NCI-H345 treated with DMSO at 0.1 percent for 48 hours (cell line): ENCODE results near the gene ARX.

Experiments
- DNase-seq: peaks from one replicate; lab custom pipeline; 2025; ENCODE audit not compliant: unreplicated experiment; lab: John Stamatoyannopoulos, UW

The ARX gene

DNA sequence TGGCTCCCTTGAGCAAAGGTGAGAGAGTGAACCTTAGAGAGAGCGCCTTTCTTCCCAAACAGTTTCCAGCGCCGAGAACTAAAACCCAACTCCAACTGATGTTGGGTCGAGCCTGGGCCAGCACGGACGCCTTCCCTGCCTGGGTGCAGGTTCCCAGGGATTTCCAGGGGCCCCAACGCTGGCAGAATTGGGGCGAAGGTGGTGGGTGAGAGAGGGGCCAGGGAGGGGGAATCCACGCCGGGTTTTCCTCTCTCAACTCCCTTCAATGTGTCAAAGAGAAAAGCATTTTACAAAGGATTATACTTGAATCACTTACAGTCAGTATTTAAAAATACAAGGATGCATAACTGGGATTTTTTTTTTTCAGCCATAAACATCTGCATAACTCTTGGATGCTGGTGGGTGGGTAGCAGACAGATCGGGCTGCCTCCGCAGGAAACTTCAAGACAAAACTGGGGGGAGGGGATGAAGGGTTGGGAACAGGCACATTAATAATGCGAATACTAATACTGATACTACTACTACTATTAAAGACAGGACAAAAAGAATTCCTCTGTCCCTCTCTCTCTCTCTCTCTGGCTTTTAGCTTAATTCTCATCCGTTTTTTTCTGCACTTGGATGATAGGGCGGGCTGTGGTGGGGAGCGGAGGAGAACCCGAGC, 1.3 kb upstream of the ARX start:
- no peak for DNase-seq

DNA sequence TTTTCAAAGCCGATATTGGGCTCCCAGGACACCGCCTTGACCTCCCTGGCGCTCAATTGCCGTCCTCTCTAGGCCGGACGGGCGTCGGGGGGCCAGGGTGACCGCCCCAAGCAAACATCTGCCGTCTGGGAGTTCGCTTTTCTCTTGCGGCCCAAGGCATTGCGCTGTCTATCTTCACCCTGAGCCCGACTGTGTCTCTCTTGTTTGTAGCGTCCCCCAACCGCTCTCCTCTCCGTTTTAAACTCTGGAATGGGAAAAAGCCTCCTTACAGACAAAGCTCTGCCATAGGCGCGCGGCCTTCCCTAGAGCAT, 551 bp upstream of the ARX start:
- DNase-seq, result no peak

DNA sequence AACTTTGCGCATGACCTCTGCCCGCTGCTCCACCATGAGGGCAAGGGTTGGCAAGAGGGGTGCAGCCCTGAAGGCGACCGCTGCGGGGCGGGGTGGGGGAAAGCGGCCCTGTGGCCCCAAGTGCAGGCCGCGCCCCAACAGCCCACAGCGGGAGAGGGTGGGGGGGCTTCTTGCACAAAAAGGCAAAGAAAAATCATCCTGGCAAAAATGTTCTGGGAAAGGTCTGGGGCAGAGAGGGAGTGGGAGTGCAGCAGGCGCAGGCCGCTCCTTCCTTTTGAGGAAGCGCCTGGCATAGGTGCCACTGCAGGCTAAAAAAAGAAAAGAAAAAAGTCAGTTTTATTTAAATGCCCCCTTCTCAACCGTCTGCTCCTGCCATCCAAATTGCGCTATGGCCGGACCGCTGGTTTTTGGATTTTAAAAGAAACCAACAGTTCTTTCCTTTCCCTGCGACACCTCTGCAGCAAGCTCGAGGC, 1.4 kb downstream of the ARX start:
- no peak for DNase-seq

DNA sequence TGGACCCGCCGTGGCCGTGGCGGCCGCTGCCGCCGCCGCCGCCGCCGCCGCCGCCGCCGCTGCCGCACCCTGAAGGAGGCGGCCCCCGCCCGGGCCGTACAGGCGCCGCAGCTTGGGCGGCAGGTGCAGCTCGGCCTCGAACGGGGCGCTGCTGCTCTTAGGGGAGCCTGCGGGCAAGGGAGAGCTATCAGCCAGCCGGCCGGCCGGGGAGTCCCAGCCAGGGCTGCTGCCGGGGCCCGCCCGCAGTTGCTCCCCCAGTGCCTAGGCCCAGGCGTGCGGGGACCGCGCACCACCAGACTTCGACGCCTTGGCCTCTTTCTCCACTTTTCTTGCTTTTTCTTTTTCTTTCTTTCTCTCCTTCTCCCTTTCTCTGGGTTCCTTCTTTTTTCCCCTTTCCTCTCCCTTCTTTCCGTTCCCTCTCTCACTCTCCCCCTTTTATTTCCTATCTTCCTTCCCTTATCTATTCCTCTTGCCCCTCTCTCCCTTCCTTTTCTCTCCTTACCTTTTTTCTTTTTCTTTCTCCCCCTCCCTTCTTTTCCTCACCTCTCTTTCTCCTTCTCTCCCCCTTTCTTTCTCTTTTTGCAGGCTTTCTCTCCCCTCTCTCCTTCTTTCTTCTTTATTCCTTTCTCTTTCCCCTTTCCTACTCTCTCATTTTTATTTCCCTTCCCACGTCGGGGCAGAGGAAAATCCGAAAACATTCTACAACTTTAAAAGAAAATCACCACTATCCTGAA, 2.0 kb downstream of the ARX start:
- DNase-seq, result no peak

DNA sequence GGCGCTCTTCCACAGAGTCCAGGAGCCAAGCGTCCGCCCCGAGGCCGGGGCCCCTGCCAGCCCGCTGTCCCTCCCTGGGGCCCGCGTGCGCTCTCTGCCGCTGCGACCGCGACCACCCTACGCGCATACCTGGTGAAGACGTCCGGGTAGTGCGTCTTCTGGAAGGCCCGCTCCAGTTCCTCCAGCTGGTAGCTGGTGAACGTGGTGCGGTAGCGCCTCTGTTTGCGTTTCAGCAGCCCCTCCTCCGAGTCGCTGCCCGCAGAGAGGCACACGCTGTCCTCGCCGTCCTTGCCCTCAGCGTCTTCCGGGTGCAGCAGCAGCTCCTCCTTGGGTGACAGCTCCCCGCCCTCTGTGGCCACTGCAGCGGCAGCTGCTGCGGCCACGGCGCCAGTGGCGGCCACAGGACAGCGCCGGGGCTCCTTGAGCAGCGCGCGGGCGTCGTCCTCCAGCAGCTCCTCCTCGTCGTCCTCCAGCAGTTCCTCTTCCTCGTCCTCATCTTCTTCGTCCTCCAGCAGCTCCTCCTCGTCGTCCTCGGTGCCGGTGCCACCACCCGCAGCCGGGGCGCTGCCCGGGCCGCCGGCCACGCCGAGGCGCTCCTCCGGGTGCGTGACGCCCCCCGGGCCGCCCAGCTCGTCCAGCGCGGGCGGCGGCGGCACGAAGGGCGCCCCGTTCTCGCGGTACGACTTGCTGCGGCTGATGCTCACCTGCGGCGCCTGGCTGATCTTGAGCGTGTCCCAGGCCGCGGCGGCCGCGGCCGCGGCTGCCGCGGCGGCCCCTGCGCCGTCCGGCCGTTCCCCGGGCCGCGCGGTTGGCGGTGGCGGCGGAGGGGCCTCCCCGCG, 2.8 kb downstream of the ARX start:
- DNase-seq, result no peak

DNA sequence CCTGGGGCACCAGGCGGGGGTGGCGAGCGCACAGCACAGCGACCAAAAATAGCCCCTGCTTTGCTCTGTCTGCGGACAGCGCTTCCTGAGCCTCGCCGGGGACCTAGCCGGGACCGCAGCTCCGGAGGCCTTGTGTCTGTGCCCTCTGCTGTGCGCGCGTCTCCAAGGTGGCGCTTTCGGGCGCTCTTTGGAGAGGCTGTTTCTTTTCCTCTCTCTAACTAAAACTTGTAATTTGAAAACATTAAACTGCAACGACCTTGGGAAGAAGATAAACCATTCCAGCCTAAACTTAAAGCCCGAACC, 3.4 kb downstream of the ARX start:
- no peak for DNase-seq

DNA sequence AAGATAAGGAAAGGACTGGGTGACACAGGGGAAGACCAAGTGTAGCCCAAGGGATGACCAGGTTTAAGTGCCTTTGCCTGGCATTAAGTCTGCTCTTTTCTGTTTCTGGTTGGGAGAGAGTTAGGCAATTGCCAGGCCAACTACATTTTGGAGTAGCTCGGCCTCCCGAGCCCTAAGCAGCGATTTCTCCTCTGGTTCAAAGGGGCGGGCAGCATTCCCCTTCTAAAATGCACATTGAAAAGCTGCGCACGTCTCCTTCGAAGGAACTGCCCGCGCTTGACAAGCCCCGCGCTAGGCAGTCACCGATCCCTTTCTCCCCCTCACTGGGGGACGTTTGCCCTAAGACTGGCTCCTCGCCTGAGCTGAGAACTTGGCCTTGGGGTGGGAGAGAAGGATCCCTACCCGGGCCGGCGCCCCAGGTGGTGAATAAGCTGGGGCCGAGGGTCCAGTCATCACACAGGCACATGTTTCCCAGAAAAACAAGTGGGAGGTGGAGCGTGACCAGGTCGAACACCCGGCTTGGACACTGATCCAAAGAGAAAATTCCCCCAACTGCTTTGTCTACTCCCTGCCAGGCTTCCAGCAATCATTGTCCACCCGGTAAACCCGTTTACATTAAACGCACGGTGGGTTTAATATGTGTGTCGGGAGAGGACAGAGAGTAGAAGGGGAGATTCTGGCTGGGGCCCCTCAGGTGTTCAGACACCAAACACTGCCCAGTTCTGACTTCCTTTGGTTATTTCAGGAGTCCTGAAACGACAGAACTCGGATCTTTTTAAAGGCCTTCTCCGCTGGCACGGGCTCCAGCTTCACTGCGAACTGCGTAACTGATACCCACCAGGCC, 4.0 kb downstream of the ARX start:
- DNase-seq, result no peak

DNA sequence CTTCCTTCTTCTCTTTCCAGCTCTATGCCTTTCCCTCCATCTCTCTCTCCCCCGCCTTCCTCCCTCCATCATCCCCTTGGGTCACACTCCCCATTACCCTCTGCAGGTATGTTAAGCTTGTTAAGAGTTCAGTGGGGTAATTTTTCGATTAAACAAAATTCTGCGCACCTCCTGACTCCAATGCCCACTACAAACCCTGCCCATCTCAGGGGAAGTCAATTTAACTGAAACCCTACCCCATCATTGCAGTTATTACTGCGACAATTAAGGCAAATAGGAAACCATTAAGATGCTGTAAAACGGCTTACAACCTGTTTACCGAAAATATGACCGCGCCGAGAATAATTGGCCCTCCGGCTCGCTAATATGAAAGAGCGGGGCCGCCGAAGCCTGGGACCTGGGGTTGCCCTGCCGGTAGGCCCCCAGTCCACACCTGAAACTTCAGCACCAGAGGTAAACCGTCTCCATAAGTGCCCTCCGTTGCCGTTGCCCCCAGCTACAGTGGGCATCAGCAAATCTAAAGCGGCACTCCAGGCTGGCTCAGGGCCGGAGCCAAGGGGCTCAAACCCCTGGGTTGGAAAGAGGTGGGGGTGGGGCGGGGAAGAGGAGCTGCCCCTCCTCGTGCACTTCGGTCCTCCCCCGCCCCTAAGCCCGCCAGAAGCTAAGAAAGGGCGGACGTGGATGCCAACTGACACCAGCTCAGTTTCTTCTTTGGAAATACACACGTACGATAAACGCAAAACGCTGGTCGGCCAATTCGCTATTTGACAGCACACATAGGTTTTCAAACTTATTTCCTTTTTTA, 4.8 kb downstream of the ARX start:
- DNase-seq, result no peak

DNA sequence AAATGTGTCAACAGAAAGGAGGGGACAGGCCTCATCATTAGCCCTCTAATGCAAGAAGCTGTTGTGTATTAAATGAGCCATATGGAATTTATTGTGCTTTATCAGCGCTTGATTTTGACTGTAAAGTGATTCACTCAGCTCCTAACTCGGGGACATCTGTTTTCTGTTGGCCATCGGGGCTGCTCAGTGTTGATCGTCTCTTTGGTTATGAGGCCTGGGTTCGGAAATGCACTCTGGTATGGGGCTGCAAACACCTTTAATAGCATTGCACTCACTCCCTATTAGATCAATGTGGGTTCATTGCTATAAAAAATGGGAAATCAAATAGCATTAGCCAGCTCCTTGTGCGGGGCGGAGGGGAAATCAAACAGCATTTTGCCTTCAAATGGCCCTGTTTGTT, 6.4 kb downstream of the ARX start:
- no peak for DNase-seq

DNA sequence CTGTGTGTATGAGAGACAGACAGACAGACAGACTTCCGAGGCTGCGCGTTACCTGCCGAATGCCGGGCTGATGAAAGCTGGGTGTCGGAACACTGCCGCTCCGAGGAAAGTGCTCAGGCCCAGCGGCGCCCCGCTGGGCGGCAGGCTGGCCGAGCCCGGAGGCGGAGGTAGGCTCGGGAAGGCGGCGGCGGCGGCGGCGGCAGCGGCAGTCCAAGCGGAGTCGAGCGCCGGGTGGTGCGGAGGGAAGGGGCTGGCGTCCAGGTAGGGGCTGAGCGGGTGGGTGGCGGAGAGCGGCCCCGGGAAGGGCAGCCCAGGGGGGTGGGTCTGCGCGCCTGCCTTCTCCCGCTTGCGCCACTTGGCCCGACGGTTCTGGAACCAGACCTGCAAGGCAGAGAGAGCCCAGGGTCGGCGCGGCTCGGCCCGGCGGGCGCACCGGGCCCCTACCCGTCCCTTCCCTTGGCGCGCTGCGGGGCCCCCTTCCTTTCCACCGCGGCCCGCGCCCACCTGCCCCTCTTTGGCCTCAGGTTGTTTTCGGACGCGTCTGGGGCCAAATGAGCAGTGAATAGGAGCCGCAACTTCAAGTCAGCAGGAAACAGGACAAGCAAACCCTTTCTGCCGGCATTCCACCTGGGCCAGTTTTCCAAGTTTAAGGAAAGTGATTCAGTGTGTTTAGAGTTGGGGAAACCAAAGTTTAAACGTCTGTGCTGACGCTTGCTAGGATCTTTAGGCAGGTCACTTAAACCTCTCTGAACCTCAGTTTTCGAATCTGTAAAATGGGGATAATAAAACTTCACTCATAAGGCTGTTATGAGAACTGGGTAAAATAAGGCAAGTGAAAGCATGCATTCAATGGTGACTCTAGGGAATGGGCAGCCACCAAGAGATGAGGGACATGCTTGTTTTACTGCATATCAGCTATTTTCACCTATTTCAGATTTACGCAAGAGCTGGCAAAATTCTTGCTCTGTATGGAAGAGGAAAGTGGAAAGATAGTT, 8.4 kb downstream of the ARX start:
- no peak for DNase-seq

DNA sequence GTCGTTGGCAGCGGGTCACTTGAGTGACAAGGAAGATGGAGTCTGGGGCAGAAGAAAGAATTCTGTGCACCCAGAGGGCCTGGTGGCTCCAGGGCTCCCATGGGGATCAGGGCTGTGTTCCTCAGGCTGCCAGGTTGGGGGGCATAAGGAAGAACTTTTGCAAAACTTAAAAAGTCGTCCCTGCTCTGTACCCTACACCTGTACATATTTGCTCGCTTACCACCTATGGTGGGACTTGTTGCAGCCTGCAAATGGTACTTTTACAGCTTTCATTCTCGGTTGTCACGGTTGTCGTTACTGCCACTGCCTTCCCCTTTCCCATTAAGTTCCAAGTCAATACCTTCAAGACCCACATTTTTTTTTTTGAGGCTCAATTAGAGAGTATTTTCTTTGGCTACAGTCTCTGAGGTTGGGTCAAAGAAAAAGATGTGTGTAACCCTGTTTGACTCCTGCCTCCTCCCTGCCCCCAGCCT, 9.1 kb downstream of the ARX start:
- no peak for DNase-seq

DNA sequence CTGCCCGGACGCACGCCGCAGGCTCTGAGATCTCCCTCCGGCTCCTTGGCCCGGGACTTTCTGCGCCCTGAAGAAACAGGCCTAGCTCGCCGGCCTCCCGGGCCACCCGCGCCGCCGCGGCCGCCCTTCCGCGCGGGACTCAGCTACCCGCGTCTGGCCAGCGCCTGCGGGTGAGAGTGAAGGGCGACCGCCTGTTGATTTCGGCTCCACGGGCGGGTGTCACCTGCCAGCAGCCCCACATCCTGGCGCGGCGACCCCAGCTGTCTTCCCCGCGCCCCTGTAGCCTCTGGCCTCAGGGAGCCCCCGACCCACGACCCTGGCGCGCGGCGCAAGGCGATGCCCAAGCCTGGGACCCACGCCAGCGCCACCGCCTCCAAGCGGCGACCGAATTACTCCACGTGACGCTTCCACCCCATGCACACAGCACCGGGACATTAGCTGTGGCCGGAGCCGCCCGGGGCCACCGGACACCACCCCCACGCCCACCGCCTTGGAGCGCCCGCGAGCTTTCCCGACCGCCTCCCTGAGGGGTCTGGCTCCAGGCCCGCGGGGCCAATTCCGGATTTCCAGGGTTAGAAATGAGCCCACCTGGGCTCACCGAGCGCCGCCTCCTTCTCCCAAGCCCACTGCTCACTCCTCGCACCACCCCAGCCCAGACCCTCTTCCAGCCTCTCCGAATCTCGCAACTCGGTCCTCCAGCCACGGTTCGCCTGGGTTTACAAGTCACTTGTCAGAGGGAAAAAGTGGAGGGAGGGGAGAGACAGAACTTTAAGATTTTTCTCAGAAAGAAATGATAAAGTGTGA, 10.2 kb downstream of the ARX start:
- DNase-seq, result no peak

DNA sequence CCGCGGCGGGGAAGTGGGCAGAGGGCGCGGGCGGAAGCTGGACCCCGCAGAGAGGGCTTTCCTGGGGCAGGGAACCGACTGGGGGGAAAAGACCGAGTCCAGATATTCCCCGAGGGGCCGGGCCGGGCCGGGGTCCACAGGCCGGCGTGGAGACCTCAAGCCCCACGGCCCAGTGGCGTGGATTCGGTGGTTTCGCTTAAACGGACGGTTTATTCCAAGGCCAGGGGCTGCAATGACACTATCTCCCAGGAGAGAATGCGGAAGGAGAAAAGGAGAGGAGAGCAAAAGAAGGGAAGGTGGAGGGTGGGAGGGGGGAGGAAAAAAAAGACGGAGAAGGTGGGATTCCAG, 10.8 kb downstream of the ARX start:
- no peak for DNase-seq

DNA sequence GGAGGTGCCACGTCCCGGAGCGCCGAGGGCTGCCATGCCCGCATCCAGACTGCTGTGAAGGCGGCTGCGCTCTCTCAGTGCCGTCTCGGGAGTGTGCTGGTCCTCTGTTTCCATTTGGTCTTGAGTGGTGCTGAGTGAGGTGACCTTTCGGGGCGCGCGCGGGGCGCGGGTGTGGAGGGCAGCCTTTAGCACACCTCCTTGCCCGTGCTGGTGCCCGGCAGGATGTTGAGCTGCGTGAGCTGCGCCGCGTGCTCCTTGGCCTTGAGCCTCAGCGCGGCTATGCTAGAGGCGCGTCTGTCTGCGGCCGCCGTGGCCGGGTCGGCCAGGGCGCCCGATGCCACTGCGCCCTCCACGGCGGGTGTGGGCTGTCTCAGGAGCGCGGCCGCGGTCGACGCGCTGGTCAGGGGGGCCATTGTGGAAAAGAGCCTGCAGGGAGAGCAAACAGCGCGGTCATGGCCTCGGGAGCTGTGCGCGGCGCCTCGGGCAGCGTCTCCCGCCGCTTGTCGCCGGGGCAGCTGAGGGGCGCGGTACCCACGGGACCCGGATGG, 11.2 kb downstream of the ARX start:
- DNase-seq, result no peak

DNA sequence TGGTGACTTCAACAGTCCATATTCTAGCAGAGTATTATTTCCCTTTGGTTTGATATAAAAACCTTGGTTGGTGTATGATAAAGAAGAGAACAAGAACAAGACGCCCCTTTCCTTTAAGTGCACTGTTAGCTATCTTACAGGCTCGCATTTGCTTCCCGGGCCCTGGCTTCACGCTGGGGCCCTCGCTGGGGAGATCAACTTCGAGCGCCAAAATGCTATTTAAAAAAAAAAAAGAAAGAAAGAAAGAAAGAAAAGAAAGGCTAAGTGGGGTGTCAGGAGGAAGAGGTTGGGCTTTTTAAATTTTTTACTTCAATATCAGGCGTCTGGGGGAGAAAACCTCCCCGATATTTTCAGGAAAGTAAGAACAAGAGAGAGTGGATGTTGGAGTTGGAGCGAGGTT, 11.7 kb downstream of the ARX start:
- no peak for DNase-seq

DNA sequence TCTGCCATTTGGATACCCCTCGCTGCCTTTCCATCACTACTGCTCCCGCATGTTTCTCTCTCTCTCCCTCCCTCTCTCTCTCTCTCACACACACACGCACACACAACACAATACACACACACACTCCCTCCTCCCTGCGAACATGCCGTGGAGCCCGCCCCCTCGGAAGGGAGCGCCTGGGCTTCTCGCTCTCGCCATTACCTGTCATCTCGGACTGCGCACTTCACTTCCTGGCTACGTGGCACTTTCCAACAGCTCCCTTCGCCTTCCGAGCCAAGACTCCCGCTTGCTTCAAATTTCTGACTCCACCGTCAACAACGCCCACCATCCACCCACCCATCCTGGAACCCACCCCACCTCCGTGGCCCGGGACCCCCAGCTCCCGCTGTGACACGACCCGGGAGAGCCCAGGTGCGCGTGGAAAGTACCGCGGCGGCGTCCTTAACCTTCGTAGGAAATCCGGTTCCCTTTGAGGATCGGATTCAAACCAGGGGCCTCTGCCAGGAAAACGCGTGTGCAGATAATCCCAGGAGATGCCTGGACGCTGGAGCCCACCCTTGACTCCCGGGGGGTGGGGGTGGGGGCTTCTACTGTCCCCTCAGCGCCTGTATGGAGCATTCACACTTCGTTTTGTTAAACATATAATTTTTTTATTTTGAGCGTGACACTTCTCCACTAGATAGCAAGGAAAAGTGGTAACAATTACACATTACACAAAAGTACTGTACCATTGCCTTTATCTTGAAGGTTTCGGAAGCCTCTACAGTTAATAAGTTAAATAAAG, 12.5 kb downstream of the ARX start:
- DNase-seq, result no peak

DNA sequence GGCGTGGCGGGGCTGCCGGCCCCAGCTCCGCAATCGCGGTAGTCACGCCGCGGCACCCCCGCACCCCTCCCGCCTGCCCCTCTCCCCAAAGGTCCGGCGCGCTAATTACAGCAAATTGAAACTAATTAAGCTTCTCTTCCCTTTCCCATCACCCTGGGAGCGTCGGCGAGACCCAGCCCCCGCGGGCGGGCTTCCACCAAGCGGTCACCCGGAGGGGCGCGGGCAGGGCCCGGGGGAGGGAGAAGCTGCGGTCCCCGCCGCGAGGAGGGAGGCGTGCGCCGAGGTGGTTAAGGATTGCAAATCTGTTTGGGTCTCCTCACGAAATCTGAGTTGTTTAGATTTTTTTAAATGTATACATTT, 13.1 kb downstream of the ARX start:
- no peak for DNase-seq
